ENCODE data around the gene DGCR2. TPM values are rescaled to one million over a fixed set of nuclear protein-coding genes. Genes with fewer than 3 reads are reported as not detected.
"Not testable (repeated sequence)": the region's sequence is repeated elsewhere in the genome, so short reads cannot be mapped to it uniquely, and the experiment has no call there.

The DGCR2 gene
- total RNA-seq, 2 donors from 2014 or later: 43.8 to 89.3 TPM

GRCh38 chr22:19167106-19167869 is 45.1 kb upstream of the DGCR2 start:
- no peak overlapping the region for H3K4me3 ChIP-seq
- no peak for TF ChIP-seq POLR2A (IDR thresholded peaks at IDR 0.05)
- TF ChIP-seq, protein P1, sequence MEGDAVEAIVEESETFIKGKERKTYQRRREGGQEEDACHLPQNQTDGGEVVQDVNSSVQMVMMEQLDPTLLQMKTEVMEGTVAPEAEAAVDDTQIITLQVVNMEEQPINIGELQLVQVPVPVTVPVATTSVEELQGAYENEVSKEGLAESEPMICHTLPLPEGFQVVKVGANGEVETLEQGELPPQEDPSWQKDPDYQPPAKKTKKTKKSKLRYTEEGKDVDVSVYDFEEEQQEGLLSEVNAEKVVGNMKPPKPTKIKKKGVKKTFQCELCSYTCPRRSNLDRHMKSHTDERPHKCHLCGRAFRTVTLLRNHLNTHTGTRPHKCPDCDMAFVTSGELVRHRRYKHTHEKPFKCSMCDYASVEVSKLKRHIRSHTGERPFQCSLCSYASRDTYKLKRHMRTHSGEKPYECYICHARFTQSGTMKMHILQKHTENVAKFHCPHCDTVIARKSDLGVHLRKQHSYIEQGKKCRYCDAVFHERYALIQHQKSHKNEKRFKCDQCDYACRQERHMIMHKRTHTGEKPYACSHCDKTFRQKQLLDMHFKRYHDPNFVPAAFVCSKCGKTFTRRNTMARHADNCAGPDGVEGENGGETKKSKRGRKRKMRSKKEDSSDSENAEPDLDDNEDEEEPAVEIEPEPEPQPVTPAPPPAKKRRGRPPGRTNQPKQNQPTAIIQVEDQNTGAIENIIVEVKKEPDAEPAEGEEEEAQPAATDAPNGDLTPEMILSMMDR (IDR thresholded peaks at IDR 0.05): no peak
- peaks cover 0 to 11% of the 10 kb centered on the region in 2 donors for H3K27me3 ChIP-seq
- H3K4me1 ChIP-seq: peaks cover 22% of the 10 kb centered on the region
- no peaks in the 10 kb centered on the region for H3K9me3 ChIP-seq
- intact Hi-C loops (cut with DNase I): no loop called here
- no peak for DNase-seq
- no peak overlapping the region for H3K27ac ChIP-seq
- WGBS, 2 donors: 54 to 58% methylated on average over 6 to 13 of the region's 13 CpGs
- ATAC-seq: no peak
- H3K36me3 ChIP-seq (replicated peaks in 1 of 2; ENCODE audit: insufficient read depth in 1 of 2, low read depth in 2 of 2): no peaks in the 10 kb centered on the region

DNA sequence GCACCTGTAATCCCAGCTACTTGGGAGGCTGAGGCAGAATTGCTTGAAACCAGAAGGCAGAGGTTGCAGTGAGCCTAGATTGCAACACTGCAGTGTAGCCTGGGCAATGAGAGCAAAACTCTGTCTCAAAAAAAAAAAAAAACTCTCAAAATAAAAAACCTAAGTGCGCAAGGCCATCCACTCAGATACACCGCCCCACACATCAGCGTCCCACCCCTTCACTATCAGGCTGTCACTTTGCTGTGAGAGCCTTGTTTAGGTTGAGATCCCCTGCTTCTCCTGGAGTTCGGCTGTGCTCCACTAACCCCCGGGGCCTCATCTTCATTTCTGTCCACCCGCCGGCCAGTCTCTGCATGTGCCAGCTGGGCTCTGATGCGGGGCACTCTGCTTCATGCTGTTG is 44.2 kb upstream of the DGCR2 start:
- no peak for DNase-seq
- TF ChIP-seq, protein P1 (IDR thresholded peaks at IDR 0.05): no peak
- TF ChIP-seq POLR2A (IDR thresholded peaks at IDR 0.05): no peak
- no peaks in the 10 kb centered on the region for H3K9me3 ChIP-seq
- WGBS, 2 donors: 54 to 66% methylated on average over 8 of the region's 8 CpGs
- no peak overlapping the region for H3K27ac ChIP-seq
- H3K27me3 ChIP-seq: peaks cover 0 to 11% of the 10 kb centered on the region in 2 donors
- no peak for ATAC-seq
- H3K4me1 ChIP-seq: peaks cover 19% of the 10 kb centered on the region
- H3K4me3 ChIP-seq: no peak overlapping the region
- no peaks in the 10 kb centered on the region for H3K36me3 ChIP-seq (replicated peaks in 1 of 2; ENCODE audit: insufficient read depth in 1 of 2, low read depth in 2 of 2)
- intact Hi-C loops (cut with DNase I): no loop called here

- Histone ChIP-seq H3K9me3 (no peaks in the 10 kb centered on the region), H3K4me1 (peaks cover 4% of the 10 kb centered on the region), H3K4me3 (no peak overlapping the region), H3K36me3 (replicated peaks in 1 of 2; ENCODE audit: insufficient read depth in 1 of 2, low read depth in 2 of 2) (no peaks in the 10 kb centered on the region), H3K27me3 (peaks cover 0 to 11% of the 10 kb centered on the region in 2 donors), H3K27ac (no peak overlapping the region)
- intact Hi-C loops (cut with DNase I): no loop called here
- 84 to 88% methylated on average over 6 of the region's 6 CpGs for WGBS, 2 donors
- ATAC-seq (no peak), DNase-seq (no peak)
- TF ChIP-seq, protein P1 (IDR thresholded peaks at IDR 0.05): no peak
- TF ChIP-seq POLR2A (IDR thresholded peaks at IDR 0.05): no peak
These were observed 42.2 kb upstream of the DGCR2 start for GRCh38 chr22:19164425-19164824.

DNA sequence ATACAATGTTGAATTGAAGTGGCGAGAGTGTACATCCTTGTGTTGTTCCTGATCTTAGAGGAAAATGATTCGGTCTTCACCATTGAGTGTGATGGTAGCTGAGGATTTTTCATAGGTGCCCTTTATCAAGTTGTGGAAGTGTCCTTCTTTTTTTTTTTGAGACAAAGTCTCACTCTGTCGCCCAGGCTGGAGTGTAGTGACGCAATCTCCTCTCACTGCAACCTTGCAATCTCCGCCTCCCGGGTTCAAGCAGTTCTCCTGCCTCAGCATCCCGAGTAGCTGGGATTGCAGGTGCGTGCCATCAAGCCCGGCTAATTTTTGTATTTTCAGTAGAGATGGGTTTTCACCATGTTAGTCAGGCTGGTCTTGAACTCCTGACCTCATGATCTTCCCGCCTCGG is 36.4 kb upstream of the DGCR2 start:
- H3K27ac ChIP-seq; intact Hi-C loops (cut with DNase I); H3K4me1 ChIP-seq; H3K27me3 ChIP-seq; ATAC-seq; H3K36me3 ChIP-seq (replicated peaks in 1 of 2; ENCODE audit: insufficient read depth in 1 of 2, low read depth in 2 of 2); H3K9me3 ChIP-seq; DNase-seq; H3K4me3 ChIP-seq: not testable (repeated sequence)
- 72 to 74% methylated on average over 11 of the region's 11 CpGs for WGBS, 2 donors

DNA sequence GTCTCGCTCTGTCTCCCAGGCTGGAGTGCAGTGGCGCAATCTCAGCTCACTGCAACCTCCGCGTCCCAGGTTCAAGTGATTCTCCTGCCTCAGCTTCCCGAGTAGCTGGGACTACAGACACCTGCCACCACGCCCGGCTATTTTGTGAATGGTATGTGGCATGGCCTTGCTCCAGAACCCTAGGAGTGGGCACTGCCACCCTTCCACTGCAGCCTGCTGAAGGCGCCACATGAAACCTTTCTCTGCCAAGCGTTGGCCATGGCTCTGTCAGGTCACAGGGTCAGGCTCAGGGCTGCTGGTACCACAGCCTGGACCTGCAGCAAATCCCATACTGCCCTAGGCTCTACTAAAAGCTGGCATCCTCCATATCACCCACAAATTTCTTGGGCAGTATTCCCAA is 33.9 kb upstream of the DGCR2 start:
- H3K4me3 ChIP-seq; H3K36me3 ChIP-seq (replicated peaks in 1 of 2; ENCODE audit: insufficient read depth in 1 of 2, low read depth in 2 of 2); intact Hi-C loops (cut with DNase I); H3K9me3 ChIP-seq; ATAC-seq; DNase-seq; H3K27ac ChIP-seq; H3K4me1 ChIP-seq: not testable (repeated sequence)
- peaks cover 0 to 14% of the 10 kb centered on the region in 2 donors for H3K27me3 ChIP-seq
- 77 to 82% methylated on average over 8 to 9 of the region's 9 CpGs for WGBS, 2 donors

All from body of pancreas (tissue), 4 donors.